HG03060 (cell line): ENCODE measurements around the gene POLR3B.
"Not testable (repeated sequence)": the region's sequence is repeated elsewhere in the genome, so short reads cannot be mapped to it uniquely, and the experiment has no call there.

Source experiments
- ATAC-seq: cut with Tn5 transposase; IDR thresholded peaks from one replicate; pipeline ENCODE4 v1.9.1; 2021; ENCODE audit warnings: low read depth, moderate number of reproducible peaks; ENCODE audit not compliant: unreplicated experiment

The POLR3B gene

DNA sequence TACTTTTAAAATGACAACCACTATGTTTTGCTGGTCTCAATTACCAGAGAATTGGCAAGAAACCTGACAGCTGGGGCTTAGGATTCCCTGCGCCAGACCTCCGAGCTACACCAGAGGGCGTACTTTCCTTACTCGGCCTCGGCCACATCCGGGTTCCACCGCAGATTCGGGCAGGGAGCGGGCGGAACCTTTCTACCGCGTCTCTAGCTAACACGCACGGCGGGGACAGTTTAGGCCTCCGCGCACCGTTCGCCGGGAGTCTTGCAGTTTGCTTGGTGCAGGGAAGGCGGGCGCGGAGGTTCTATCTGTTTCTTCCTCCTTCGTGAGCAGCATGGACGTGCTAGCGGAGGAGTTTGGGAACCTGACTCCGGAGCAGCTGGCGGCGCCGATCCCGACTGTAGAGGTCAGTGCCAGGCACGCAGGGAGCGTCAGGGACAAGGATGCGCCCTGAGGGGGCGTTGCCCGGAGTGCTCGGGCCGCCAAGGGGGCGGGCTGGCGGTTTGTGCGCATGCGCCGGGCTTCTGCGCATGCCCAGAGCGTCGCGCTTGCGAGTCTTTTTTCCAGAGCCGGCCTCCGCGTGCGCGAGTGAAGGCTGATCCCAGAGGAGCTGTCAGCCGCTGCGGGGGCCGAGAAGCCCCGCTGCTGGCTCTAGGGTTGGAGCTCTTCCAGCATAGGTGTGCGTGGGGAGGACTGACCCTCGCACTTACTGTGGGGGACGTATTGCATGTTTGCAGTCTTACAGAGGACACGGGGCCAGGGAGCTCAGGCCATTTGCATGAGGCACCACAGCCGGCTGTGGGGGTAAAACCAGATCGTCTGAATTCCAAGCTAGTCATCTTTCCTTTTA, at the start of gene POLR3B:
Gene POLR3B (plus strand): TSS at position 200 of the 847 bp plus-strand sequence. CDS start 132 bp downstream, at position 332.
- ATAC-seq, result peak; percentile 74

DNA sequence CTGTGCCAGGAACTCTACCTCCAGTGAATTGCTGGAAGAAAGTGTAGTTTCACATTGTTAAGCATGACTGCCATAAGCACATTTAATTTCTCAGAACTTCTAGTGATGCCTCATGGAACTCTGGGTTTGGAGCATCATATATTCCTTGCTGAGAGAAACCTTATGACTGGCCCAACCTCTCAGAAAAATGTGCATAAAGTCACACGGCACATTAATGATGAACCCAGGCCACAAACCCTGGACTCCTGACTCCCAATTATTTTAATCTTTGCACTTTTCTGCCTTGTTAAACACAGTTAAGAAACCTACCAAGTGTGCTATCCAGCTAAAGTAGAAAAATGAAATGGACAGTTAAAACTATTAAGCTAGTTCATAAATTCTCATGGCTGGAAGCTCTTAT, 49.4 kb upstream of the POLR3B start:
- ATAC-seq, result no peak

DNA sequence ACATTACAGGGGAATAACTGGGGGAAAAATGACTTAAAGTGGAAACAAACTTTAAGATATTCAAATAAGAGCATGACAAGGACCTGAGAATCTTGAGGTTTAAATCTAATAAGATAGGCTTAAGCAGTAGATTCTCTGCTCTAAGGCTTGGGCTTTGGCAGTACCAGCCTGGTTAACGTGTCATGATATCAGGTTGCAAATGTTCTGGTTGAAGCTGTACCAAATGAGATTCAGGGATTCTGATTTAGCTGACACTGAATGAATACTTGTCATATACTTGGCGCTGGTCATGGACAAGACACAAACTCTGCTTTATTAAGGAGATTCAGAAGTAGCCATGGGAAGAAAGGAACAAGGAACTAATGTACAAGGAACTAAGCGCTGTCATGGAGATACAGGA, 48.9 kb upstream of the POLR3B start:
- ATAC-seq, result no peak

DNA sequence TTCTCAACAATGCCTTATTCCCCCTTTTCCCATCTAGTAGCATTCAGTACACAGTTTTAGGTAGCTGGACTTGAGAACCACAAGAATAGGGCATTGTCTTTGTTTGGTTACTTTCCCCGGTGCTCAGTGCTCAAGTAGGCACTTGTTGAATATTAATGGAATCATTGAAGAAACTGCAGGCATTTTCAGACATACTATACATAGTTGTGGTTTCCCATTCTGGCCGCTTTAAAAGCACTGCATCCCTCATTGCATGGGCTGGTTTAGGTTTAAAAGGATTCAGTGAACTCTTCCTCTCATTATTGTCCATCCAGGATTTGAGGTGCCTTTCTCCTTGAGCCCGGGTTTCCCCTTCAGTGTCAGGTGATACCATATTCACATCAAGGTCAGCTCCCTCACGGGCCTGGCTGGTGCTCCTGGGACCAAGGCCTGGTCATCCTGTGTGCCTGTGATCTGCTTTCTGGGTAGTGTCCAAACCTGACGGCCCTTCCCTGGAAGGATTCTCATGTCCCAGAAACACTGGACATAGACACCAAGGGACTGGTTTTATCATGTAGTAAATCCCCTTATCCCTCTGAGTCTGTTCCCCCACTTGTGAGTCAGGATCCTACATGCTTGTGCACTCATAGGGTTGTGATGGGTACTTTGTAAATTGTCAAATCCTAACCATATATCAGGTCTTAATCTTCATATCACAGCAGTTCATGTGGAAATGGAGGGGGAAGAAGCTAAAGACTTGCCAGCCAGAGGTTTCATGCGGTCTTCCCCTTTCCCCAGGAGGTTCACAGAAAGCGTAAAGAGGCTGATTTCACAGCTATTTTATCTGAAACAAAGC, 47.7 kb upstream of the POLR3B start:
- no peak for ATAC-seq

DNA sequence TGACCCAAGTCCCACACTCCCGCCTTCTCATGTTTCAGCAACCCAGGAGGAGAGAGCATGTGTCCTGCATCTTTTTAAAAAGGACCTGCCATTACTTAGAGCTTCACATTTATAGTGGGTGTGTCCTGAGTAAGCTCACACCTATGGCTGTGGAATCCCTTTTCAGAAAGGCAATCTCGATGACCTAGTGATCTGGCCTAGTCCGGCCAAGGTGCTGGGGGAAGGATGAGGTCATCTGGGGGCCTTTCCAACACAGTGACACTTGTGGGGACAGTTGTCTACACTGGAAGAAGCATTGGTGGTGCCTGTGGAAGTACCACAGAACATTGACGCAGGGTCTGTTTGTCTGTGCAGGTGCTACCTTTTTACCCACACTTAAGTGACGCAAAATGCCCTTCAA, 46.9 kb upstream of the POLR3B start:
- no peak for ATAC-seq

DNA sequence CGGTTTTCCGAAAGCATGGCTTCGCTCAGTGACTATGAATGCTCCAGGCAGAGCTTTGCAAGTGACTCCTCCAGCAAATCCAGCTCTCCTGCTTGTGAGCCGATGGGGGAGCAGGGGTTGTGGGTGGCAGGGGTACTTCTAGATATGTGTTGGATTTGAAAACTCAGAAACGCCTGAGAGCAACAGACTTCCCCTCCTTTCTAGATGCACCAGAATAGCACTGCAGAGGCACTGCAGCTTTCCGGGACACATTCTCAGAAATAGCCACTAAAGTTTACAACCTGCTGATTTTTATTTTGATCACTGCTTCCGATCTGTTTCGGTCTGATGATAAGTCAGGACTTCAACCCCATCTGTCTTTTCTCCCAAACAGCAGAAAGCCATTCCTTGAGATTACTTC, 46.4 kb upstream of the POLR3B start:
- no peak for ATAC-seq

DNA sequence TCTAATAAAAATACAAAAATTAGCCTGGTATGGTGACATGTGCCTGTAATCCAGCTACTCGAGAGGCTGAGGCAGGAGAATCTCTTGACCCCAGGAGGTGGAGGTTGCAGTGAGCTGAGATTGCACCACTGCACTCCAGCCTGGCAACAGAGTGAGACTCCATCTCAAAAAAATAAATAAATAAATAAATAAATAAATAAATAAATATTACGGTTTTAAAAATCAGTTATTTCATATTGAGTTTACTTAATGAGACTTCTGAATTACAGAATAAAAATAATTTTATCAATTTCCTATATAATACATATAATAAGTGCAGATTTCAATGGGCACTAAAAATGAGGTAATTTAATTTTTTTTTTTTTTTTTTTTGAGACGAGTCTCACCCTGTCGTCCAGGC, 44.1 kb upstream of the POLR3B start:
- ATAC-seq, result not testable (repeated sequence)

DNA sequence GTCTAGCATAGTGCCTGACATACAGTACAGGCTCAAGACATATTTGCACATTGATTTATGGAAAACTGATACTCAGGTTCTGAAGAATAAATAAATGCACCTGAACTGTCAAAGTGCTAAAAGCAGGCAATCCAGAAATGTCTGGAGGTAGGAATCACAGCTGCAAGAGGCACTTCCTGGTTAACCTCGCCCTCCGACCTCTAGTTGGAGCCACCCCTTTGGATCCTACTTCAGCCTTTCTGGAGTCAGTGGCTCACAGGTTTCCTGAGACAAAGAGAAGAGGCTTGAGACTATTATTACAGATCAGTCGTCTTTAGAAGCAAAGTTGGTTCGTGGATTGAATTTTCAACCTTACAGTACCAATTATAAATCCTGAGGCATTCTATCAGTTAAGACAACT, 42.0 kb upstream of the POLR3B start:
- ATAC-seq, result no peak

DNA sequence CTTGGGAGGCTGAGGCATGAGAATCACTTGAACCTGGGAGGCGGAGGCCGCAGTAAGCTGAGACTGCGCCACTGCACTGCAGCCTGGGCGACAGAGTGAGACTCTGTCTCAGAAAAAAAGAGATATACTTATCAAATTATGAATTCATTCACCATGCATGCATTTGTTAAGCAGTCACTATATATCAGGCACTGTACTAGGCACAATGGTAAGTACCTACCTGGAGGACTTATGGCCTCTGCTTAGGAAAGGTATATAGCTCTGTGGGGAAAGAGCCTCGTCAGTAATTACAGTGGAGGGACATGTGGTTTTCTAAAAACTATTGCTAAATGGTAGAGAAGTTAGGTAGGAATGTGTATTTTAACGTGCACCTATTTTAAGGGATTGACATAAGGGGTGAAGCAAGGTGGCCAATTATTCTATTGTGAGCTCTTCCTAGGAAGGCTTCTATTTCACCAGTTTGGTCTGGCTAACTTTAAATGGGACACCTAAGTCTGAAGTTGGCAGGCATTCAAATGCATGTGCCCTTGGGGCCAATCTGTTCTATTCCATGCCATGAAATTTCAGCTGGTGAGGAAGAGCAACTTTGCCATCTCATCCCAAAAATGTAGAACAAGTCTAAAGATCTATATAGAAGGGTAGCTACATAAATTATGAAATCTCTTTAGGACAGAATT, 40.0 kb upstream of the POLR3B start:
- ATAC-seq, result no peak

DNA sequence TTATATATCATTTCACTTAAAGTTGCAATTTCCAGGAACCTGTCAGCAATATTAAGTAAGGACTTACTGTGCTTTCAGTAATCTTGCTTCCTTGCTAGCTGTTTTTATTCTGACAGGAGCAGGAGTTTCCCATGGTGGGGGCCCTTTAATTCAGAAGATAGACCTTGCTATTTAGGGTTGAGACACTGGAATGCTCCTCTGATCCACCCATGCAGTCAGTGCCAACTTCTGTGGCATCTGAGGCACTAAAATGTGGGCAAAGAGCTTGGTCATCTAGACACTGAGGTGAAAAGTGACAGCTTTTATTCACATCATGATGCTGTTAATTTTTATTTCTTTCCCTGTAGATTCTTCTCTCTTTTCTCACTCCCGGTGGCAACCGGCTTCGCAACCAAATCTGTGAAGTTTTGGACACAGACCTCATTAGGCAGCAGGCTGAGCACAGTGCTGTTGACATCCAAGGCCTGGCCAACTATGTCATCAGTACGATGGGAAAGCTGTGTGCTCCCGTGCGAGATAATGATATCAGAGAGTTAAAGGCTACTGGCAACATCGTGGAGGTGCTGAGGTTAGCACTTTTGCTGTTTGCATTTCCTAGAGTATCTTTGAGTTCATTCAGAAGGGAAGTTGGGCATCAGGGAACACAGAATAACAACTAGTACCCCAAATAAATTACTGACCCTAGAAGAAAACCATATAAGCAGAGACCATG, 36.3 kb upstream of the POLR3B start:
- no peak for ATAC-seq

DNA sequence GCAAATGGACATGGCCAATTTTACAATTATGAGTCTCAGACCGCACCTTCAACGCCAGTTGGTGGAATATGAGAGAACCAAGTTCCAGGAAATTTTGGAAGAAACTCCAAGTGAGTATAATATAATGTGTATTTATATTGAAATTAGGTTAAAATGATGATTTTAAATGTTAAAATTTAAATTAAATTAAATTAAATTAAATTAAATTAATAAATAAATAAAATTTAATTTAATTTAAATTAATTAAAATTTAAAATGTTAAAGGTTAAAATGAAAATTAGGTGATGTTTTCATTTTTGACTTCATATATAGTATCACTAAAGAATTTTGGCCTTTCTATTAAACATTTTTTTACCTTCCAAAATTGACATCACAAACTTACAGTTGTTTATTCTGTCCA, 34.0 kb upstream of the POLR3B start:
- no peak for ATAC-seq

DNA sequence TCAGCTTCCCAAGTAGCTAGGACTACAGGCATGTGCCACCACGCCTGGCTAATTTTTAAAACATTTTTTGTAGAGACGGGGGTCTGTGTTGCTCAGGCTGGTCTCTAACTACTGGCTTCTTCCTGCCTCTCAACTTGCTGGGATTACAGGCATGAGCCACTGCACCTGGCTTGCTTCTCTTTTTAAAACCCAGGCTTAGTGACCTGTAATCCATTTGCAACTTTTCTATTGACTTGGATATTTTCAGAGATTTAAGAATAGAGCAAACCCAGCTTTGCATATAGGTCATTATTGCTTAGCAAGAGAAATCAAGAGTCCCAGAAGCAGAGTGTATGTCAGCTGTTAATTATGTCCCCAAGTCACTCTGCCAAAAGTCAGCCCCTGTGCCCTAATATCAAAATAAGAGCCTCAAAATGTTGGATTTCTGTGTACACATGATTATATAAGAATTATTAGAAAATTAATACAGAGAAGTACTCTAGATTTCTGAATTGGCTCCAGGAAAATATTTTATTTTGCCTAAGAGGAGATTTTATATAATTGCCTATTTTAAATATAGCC, 30.2 kb upstream of the POLR3B start:
- no peak for ATAC-seq

DNA sequence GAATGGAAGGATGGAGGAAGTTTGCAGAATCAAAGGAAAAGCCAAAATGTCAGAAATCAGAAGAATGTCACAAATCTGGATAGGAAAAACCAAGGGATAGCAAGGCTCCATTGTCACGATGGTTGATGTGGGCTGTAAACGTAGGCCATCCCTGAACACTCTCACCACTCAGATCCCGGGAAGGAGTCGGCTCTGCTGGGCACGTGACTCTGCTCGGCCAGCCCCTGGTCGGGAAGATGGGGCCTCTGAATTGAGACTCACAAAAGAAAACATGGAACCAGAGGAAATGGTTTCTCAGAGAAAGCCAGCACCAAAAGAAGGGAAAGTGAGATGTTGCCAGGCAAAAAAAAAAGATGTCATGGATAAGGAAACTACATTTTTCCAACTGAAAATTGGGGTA, 28.8 kb upstream of the POLR3B start:
- ATAC-seq, result no peak

DNA sequence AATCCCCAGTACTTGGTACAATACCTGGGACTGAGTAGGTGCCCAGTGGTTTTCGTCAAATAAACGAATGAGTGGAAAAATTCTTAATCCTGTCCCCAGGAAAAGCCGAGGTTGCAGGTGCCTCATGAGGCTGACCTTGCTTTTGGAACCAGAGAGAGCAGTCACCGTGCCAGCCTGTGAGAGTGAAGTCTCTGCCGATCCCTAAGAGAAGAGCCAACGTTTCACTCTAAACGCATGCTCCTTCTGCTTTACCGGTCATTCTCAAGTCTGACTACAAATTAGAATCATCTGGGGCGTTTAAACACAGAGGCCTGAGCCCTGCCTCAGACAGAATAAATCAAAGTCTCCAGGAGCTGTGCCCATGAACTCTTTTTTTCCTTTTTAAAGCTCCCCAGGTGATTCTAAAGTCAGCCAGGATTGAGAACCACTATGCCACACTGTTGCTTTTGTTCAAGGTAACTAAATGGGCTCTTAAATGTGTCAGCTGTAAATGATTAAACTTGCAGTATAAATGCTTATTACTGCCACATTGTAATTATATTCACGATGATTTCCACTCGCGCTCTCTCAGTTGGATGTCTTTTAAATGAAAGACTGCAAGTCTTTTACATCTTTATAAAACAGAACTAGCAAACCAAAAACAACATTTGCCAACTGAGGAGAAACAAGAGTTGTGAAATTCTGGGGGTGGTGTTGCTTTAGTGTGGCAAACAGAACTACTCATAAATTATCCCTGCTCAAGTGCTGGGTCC, 28.1 kb upstream of the POLR3B start:
- ATAC-seq, result no peak

DNA sequence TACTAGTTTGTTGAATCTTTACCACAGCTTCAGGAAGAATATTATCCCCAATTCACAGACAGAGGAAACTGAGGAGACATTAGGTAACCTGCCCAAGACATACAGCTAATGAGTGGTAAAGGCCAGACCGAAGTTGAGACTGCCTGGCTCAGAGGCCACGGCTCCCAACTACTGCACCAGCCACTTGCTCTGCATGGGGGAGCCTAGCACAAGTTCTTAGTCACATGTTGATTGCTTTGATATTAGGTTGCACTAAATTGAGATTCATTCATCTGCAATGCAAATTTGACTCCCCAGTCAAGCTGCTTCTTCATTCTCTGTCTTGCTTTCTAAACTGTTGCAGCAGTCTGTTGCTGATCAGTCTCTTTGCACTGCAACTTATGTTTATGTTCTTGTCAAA, 25.9 kb upstream of the POLR3B start:
- ATAC-seq, result no peak

DNA sequence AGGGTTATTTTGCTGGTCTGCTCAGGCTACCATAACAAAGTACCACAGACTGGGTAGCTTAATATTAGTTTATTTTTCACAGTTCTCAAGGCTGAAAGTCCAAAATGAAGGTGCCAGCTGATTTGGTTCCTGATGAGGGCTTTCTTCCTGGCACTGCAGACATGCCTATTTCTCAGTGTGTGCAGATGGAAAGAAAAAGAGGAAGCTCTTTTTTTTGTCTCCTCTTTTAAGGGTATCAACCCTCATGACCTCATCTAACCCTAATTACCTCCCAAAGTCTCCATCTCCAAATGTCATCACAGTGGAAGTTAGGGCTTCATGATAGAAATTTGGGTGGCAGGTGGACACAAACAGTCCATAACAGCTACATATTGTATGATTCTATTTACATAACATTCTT, 25.0 kb upstream of the POLR3B start:
- no peak for ATAC-seq

DNA sequence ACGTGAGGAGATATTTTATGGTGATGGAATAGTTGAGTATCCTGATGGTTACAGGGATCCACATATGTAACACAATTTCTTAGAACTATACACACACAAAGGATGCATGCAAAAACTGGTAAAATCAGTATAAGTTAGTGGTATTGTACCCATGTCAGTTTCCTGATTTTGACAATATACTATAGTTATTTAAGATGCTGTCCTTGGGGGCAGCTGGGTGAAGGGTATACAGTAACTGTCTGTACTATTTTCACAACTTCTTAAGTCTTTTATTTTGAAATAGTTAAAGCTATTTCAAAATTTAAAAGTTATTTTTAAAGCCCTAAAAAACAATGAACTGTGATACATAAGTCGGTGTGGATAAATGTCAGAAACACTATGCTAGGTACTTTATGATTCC, 24.5 kb upstream of the POLR3B start:
- no peak for ATAC-seq

DNA sequence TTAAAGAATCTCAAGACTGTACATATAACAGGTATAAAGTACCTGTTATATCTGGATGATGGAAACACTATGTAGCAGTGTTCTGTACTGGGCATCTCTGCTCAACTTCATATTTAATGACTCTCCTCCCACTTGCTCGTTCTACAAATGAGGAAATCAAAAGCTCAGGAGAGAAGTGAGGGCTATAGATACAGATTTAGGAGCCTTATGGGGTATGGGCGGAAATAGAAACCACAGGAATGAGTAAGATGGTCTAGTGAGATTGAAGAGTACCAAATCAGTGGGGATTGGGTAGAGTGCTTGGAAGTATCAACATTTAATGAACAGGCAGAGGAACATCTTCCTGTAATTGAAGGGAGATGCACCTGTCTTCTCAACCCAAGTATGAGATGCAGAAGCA, 23.8 kb upstream of the POLR3B start:
- ATAC-seq, result no peak

DNA sequence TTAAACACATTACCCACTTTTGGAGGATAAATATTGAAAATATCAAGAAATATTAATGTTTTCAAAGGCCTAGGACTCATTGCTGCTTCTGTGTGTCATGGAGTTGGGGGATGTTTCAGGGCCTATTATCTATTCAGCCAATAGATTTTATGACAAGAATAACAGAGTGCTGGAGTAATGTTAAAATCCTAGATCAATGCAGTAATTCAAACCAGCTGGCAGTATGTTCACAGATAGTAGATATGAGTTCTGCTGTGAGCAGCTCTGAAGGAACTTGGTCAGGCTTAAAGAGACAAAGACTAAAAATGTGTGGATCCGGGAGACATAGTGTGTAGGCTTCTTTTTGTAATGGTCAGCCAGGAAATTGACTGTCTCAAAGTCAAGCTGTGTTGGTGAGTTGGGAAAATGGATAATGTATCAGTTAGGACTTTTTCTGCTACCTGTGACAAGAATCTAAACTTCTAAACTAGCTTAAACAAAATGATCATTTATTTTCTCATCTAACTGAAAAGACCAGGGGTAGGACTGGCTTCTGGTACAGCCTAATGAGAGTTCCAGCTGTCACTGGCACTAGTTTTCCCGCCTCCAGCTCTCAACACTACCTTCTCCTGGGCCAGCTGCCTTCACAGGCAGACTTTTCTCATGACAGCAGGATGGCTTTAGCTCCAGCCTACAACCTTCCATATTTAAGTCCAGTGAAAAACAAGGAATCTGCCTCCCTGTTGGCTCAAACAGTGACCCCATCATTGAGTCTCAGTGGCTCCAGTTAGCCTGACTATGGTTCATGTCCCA, 16.3 kb upstream of the POLR3B start:
- no peak for ATAC-seq
